GM15510 (cell line): ENCODE measurements around the gene BLTP2.

ENCODE experiments used
- POLR2A ChIP-seq: IDR thresholded peaks from 3 replicates; pipeline ENCODE4 v1.6.1; 2011; ENCODE audit warnings: borderline replicate concordance; ENCODE audit not compliant: insufficient read length; ENCODE audit errors: extremely low read depth

Gene BLTP2

DNA sequence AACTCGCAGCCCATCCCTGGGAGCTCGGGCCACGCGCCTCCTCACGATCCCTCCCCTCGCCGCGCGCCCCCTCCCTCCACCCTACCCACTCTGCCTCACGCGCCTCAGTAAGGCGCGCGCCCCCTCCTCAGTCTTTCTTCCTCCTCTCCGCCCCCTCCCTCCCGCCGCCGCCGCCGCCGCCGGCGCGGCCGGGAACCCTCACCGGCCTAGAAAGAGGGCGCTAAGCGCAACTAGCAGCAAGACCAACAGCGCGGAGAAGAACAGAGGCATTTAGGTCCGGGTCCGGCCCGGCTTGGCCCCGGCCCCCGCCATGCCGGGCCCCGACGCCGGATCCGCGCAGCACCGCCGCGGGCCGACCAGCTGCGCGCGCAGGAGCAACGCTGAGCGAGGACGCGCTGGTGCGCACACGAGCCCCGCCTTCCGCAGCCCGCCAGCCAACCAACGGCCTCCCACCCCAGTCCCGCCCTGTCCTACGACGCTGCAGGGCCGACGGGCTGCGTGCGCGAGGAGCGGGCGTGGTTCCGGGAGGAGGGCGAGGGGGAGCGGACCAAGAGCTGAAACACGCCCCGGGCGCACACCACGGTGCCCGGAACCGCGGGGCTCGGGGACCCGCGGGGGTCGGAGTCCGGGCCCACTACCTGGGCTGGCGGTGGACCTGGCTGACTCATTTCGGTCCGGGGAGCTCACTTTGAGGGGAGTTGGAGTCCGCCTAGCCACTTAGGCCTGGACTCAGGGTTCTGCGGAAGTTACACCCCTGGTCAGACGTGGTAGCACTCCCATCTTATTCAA lies at the start of gene BLTP2:
Gene BLTP2, minus strand, starts transcription at position 372 of the 789 bp plus-strand sequence. Its CDS starts 102 bp downstream, at position 270.
- TF ChIP-seq POLR2A = peak; percentile 94

DNA sequence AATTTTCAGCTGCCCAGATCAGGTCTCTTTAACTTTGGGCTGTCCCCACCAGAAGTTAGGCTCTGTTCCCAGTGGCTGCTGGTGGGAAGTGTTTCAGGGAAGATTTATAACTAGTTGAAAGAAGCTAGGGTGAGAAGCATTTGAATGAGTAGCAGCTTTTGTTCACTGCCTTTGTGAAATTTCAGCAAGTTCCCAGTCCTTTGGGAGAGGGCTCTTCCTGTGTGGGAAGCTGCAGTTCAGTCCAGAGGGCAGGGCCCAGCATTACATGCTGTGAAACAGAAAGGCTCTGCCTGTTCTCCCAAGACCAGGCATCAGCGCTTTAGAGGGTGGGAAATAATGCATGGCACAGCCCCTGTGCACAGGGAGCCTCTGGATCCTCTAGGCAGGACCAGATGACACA lies 48.9 kb upstream of the BLTP2 start:
- no peak for TF ChIP-seq POLR2A

DNA sequence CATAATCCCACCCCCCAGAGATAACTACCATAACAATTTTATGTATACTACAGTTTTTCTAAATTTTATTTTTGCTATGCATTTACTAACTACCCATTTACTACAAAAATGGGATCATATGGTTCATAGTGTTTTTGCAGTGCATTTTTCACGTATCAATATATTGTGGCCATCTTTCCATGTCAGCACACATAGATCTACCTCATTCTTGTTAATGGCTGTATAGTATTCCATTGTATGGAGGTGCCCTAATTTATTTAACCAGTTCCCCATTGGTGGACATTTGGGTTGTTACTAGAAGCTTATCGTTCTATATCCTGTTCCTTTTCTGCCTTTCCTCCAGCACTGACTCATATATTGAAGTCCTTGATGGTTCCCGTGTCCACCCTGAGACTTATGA lies 44.1 kb upstream of the BLTP2 start:
- no peak for TF ChIP-seq POLR2A

DNA sequence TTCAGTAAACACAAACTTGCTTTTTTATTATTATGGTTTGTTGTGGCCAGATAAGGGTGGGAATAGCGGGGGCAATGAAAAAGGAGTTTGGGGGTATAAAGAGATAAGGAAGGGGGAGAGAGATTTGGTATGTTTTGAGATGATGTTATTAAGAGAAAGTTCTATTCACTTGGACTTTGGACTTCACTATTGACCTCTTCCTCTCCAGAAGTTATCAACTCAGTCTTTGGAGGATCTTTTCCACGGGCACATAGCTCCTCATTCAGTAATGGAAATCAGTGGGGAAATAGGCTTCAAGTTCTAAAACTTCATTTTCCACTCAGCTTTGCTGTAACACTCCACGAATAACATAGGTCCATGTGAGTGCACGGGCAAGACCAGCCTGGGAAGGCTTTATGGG lies 43.5 kb upstream of the BLTP2 start:
- TF ChIP-seq POLR2A = no peak

DNA sequence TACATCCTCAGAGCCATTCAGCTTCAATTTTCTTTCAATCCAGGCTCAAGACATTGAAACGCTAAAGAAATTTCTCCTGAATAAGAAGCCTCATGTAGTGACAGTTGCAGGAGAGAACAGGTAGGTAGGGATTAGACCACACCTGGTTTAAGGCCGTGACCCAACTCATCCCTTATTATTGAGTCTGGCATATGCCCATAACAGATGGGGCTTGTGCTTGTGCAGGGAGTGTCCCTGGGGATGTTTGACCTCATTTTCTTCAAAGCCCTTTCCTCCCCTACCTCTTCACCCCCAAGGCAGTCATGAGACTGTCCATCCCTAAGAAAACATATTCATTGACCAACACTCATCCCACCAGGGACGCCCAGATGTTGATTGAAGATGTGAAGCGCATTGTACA lies 41.3 kb upstream of the BLTP2 start:
- TF ChIP-seq POLR2A = no peak

DNA sequence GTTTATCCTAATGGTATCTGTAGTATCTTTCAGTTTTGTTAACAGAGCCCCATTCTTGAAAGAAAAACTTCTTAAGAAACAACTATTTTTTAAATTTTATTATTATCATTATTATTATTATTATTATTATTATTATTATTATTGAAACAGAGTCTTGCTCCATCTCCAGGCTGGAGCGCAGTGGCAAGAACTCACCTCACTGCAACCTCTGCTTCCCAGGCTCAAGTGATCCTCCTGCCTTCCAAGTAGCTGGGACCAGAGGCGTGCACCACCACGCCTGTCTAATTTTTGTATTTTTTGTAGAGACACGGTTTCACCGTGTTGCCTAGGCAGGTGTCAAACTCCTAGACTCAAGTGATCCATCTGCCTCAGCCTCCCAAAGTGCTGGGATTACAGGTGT lies 40.4 kb upstream of the BLTP2 start:
- TF ChIP-seq POLR2A = no peak

DNA sequence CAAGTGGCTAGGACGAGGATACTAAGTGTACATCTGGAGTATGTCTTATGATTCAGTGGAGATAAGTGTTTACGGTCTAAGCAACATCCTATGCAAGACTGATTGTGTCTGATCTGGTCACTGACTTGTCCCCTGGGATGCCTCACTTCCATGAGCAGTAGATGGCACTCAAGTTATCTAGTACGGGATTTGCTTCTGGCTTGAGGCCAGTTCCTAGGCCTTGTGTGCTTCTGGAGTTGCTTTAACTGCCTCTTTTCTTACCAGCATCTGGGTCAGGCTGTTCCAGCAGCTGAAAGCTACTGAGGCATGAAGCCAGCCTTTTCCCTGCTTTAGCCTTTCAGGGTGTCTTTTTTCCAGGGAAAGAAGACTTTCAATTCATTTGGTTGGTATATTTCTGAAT lies 40.0 kb upstream of the BLTP2 start:
- TF ChIP-seq POLR2A = no peak

DNA sequence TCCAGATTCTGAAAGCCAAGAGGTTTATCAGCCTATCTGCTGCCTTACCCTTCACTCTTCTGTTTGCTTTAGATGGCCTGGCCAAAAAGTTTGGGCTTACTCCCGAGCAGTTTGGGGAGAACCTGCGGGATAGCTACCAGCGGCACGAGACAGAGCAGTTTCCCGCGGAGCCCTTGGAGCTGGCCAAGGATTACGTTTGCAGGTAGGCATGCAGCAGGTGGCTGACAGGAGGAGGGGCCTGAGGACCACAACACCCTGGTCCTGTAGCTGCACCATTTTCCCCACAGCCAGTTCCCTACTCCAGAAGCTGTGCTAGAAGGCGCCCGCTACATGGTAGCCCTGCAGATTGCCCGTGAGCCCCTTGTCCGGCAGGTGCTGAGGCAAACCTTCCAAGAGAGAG lies 37.7 kb upstream of the BLTP2 start:
- TF ChIP-seq POLR2A = no peak

DNA sequence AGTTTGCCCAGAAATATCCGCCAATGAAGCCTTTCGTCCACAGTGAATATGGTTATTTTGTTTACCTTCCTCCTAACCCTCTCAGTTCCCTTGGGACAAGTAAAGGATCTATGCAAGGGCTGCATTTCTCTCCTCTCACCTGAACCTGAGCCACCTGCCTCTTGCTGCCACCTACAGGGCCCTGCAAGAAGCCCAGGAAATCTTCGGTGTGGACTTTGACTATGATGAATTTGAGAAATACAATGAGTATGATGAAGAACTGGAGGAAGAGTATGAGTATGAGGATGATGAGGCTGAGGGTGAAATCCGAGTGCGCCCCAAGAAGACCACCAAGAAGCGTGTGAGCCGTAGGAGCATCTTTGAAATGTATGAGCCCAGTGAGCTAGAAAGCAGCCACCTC lies 31.0 kb upstream of the BLTP2 start:
- TF ChIP-seq POLR2A = no peak

DNA sequence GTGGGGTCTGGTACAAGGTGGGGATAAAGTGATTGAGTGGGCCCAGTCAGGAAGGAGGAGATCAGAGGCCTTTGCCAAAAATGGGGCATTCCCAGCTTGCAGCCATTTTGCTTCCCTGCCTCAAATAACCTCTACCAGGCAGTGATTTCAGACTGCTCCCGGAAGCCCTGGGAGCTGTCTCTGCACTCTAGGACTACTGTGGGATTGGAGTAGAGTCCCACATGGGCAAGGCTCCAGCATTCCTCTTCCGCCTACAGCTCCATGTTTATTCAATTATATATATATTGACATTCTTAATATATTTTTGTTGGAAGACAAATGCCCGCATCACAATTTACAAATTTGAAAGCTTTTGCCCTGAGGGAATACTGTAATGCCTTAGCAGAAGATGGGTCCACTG lies 30.5 kb upstream of the BLTP2 start:
- TF ChIP-seq POLR2A = no peak

DNA sequence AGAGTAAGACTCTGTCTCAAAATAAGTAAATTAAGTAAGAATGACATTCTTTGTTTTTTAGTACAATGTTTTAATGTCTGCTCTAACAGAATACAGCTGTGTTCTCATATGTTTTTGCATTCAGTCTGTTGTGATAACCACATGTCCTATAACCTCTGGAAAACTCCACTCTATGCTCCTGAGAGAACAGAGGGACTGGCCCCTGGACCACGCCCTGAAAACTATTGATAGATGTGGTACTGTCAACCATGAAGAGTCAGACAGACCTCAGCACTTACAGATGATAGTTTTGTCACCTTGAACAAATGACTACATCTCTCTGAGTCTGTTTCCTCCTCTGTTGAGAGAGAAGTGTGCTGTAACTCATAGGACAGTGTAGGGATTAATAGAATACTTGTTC lies 25.0 kb upstream of the BLTP2 start:
- TF ChIP-seq POLR2A = no peak

DNA sequence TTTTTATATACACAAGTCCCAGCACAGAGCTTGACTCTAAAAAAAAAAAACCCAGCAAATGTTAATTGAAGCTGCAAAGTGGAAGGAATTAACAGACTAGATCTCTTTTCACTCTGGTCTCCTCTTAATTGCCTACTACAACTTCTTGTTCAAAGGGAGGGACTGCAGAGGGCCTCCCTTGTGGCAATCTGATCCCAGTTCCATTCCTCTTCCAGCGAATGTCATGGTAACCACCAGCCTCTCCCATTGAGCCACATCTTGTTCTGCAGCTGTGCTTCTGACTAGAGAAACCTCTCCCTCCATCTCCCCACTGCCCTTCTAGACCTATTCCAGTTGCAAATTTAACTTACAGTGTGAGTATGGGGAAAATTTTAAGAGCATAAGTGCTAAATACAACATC lies 22.9 kb upstream of the BLTP2 start:
- TF ChIP-seq POLR2A = no peak

DNA sequence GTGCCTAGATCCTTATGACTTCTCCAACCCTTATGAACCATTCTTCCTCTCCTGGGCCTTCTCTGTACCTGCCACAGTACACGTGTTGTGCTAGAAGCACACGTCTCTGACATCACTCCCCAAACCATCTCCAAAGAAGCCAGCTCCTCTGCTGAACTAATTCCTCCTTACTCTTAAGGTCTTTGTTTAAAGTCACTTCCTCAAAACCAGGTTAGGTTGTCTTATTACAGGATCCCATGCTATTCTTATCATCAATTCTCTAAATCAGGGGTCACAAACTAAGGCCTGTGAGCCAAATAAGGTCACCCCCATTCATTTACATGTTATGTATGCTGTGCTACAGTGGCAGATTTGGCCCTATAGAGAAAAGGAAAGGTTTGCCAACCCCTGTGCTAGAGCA lies 21.0 kb upstream of the BLTP2 start:
- no peak for TF ChIP-seq POLR2A

DNA sequence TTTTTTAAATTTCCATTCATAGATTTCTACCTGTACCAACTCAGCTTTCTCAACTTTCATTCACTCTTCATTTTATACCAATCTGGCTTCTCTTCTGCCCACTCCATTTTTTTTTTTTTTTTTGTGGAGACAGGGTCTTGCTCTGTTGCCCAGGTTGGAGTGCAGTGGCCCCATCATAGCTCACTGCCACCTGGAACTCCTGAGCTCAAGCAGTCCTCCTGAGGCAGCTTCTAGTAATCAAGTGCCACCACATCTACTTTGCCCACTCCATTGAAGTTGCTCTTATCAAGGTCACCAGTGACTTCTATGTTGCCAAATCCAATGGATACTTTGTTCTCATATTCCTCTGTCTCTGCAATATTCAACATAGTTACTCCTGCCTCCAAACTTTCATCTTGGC lies 18.8 kb upstream of the BLTP2 start:
- TF ChIP-seq POLR2A = no peak

DNA sequence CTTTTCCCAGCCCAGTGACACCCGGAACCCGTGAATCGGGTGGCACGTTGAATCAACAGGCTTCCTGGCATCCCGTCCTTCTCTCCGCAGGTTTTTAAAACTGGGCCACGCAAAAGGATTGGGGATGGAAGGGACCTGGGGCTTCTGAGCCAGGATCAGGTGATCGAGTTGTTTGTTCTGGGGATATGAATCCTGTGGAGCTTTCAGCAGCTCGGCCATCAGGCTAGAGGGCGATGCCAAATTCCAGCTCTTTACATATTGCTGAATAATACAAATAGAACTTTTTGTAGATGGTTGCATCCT lies 17.5 kb upstream of the BLTP2 start:
- TF ChIP-seq POLR2A = no peak

DNA sequence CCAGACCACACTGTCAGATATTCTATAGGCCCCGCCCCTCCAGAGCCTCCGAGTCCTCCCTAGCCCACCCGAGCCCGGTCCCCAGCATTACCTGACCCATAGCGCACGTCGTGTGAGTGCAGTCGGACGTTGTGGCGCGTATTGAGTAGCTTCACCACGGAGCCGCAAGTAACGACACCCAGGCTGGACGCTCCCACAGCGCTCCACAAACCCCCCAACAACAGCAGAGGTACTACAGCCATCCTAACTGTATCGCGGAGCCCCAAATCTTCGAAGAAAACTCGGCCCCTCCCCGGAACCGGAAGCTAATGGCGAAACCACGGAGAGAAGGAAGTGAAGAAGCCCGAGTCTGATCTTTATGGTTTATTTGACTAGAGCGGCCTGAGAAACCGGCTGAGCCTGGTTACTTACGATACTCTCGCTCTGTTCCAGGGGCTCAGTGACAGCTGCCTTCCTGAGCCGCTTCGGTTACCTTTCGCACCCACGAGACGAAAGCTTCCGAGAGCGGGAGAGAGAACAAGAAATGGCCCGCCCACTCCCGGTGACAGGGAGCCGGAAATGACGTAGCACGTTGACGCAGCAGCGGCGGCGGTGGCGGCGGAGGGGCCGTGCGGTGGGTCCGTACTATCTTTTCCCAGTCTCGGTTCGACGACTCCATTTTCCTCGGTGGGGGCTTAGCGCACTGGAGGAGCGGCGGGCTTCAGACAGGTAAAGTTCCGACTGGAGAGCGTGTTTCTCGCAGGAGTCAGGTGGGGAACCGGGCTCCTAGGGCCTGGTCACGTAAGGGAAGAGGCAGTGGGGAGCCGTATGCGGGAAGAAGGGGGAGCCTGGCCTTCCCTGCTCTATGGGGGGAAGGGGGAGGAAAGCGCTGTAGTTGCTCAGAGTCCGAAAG lies 16.9 kb upstream of the BLTP2 start, which contains the start of the genes SDF2 and SUPT6H:
Gene SDF2, minus strand, starts transcription at position 272 of the 892 bp plus-strand sequence. Its CDS starts 30 bp downstream, at position 242.
Gene SUPT6H, plus strand, starts transcription at position 571 of the 892 bp plus-strand sequence. CDS start 11,197 bp downstream, outside the sequence.
- peak; percentile 85 for TF ChIP-seq POLR2A

DNA sequence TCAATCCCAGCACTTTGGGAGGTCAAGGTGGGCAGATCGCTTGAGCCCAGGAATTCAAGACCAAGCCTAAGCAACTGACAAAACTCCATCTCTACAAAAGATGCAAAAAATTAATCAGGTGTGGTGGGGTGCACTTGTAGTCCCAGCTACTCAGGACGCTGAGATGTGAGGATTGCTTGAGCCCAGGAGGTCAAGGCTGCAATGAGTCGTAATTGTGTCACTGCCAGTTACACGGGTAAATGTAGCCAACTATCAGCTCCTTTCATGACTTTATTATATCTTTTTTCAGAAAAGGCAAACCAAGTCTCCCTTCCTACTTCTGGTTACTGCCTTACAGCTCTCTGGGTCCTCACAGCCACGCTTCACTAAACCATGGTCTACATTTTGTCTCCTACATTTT lies 12.8 kb upstream of the BLTP2 start:
- TF ChIP-seq POLR2A = no peak

DNA sequence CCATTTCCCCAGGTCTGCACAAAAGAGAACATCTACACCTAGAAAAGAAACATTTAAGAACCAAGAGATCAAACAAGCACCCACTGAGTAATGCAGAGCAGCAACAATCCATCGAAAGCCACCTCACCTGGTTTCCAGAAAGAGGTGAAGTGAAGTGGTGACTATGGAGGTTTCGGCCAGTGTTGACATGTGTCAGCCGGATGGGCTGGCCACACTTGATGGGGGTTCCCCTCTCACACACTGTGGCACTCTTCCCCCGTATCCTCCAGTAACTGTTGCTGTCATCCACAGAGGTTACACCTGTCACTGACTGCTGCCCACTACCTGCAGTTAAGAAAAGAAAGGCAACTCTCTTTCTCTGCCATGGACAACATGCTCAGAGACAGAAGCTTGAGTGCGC lies 10.2 kb upstream of the BLTP2 start:
- no peak for TF ChIP-seq POLR2A
